Hematopoietic multipotent progenitor cell treated with erythropoietin and hydrocortisone succinate and interleukin-3 and kit ligand, for 15 days (in vitro differentiated cells): Measurements from ENCODE around the gene THOC5.
"Not testable (repeated sequence)": the region's sequence is repeated elsewhere in the genome, so short reads cannot be mapped to it uniquely, and the experiment has no call there.

Experiments used
- DNase-seq: peaks from one replicate; pipeline ENCODE4 v3.0.0-alpha.2; 2015; ENCODE audit warnings: low spot score

THOC5 gene

GRCh38 chr22:29509298-29509697 lies 44.3 kb downstream of the THOC5 start:
- DNase-seq: no peak

- DNase-seq: peak; percentile 61
Observed at GRCh38 chr22:29503811-29504372, 49.7 kb downstream of the THOC5 start.

DNA sequence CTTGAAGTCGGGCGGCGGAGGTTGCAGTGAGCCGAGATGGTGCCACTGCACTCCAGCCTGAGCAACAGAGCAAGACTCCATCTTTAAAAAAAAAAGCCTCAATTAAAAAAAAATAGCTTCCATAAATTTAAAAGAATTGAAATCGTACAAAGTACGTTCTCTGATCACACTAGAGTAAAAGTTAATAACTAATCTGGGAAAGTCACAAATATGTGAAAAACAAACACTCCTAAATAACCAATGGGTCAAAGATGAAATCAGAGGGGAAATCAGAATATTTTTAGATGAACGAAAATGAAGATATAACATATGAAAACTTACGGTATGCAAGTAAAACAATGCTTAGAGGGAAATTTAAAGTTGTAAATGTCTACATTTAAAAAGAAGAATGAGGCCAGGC lies 53.7 kb downstream of the THOC5 start:
- no peak for DNase-seq

- no peak for DNase-seq
Observed at GRCh38 chr22:29493636-29494035, 59.9 kb downstream of the THOC5 start.

DNA sequence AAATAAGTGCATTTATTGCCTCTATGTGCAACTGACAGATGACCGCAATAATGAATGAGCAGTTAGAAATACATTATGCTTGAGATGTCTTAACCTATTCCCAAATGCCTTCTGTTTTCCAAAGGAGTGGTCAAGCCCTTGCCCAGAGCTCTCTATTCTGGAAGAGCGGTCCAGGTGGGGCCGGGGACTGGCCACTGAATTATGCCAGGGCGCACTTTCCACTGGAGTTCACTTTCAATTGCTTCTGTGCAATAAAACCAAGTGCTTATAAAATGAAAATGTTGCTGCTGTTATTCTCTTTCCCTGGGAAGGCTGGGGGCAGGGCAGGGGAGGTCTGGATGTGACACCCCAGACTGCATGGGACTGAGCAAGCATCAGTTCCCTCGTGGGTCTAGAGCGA lies 62.5 kb downstream of the THOC5 start:
- no peak for DNase-seq

DNA sequence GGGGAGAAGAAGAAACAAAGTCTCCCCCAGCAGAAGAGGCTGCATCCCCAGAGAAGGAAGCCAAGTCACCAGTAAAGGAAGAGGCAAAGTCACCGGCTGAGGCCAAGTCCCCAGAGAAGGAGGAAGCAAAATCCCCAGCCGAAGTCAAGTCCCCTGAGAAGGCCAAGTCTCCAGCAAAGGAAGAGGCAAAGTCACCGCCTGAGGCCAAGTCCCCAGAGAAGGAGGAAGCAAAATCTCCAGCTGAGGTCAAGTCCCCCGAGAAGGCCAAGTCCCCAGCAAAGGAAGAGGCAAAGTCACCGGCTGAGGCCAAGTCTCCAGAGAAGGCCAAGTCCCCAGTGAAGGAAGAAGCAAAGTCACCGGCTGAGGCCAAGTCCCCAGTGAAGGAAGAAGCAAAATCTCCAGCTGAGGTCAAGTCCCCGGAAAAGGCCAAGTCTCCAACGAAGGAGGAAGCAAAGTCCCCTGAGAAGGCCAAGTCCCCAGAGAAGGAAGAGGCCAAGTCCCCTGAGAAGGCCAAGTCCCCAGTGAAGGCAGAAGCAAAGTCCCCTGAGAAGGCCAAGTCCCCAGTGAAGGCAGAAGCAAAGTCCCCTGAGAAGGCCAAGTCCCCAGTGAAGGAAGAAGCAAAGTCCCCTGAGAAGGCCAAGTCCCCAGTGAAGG lies 64.3 kb downstream of the THOC5 start:
- not testable (repeated sequence) for DNase-seq

DNA sequence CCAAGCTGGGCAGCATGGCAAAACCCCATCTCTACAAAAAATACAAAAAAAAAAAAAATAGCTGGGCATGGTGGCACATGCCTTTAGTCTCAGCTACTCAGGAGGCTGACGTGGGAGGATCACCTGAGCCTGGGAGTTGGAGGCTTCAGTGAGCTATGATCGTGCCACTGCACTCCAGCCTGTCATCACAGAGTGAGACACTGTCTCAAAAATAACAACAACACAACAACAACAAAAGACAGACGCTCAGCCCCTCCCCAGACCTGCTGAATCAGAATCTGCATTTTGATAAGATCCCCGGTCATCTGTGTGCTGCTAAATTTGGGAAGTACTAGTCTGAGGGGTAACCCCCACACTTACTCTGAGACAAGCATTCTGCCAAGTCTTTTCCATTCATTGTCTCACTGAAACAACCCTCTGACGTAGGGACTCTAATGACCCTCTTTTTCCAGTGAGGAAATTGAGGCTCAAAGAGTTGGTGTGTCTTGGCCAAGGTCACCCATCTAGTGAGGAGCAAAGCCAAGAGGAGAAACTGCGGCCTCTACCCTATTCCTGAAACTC lies 66.1 kb downstream of the THOC5 start:
- DNase-seq: no peak

GRCh38 chr22:29485448-29485847 lies 68.1 kb downstream of the THOC5 start:
- DNase-seq: no peak

DNA sequence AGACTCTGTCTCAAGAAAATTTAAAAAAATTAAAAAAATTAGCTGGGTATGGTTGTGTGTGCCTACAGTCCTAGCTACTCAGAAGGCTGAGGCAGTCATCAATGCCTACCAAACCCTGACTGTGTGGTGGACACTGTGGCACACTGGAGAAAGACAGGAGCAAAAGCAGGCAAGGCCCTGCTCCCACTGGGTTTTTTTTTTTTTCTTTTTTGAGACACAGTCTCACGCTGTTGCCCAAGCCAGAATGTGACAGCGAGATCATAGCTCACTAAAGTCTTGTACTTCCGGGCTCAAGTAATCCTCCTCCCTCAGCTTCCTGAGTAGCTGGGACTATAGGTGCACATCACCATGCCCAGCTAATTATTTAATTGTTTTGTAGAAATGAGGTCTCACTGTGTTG lies 68.9 kb downstream of the THOC5 start:
- DNase-seq: no peak

DNA sequence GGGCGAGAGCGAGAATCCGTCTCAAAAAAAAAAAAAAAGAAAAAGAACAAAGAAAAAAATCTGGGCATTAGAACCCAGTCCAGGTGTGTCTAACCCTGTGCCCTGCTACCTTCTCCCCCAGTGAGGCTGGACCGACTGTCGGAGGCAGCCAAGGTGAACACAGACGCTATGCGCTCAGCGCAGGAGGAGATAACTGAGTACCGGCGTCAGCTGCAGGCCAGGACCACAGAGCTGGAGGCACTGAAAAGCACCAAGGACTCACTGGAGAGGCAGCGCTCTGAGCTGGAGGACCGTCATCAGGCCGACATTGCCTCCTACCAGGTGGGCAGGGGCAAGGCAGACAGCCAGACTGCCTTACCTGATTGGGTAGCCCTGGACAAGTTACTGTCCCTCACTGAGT lies 70.3 kb downstream of the THOC5 start:
- DNase-seq: no peak

DNA sequence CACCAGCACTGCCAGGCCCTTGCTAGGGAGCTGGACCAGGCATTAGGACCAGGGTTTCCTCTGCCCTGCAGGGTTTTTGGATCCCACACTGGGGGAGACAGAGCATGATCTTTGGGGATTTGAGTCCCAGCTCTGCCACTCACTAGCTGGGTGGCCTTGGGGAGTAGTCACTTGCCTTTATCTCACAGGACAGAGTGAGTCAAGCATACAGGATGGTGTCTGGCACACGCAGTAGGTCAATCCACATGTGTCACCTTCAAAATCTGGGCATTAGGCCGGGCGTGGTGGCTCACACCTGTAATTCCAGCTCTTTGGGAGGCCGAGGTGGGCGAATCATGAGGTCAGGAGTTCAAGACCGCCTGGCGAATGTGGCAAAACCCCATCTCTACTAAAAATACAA lies 70.8 kb downstream of the THOC5 start:
- no peak for DNase-seq

DNA sequence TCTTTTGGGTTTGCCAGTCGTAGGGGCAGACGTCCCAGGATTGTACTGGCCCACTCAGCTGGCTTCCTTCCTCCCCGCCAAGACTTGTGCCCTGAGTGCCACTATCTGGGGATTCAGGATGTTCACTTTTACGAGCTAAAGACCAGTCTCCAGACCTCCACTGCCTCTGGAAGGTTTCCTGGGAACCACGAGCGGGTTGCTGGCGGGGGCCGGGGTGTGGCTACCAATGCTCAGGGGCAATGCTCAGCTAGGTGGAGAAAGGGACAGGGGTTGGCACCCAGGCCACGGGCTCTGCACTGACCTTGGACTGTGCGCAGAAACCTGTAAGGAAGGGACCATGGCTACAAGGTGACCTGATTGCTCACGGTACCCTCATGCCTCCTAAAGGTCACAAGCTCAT lies 71.3 kb downstream of the THOC5 start:
- no peak for DNase-seq

GRCh38 chr22:29481265-29482000 lies 72.1 kb downstream of the THOC5 start:
- DNase-seq: no peak

- no peak for DNase-seq
Observed at GRCh38 chr22:29480512-29481264, 72.9 kb downstream of the THOC5 start.

GRCh38 chr22:29480262-29480511 lies 73.4 kb downstream of the THOC5 start:
- DNase-seq: no peak

GRCh38 chr22:29479417-29480261 lies 73.9 kb downstream of the THOC5 start, which contains the start of gene NEFH:
NEFH (plus strand) TSS chr22:29480218; CDS start chr22:29480263, 45 bp downstream.
- DNase-seq: no peak

DNA sequence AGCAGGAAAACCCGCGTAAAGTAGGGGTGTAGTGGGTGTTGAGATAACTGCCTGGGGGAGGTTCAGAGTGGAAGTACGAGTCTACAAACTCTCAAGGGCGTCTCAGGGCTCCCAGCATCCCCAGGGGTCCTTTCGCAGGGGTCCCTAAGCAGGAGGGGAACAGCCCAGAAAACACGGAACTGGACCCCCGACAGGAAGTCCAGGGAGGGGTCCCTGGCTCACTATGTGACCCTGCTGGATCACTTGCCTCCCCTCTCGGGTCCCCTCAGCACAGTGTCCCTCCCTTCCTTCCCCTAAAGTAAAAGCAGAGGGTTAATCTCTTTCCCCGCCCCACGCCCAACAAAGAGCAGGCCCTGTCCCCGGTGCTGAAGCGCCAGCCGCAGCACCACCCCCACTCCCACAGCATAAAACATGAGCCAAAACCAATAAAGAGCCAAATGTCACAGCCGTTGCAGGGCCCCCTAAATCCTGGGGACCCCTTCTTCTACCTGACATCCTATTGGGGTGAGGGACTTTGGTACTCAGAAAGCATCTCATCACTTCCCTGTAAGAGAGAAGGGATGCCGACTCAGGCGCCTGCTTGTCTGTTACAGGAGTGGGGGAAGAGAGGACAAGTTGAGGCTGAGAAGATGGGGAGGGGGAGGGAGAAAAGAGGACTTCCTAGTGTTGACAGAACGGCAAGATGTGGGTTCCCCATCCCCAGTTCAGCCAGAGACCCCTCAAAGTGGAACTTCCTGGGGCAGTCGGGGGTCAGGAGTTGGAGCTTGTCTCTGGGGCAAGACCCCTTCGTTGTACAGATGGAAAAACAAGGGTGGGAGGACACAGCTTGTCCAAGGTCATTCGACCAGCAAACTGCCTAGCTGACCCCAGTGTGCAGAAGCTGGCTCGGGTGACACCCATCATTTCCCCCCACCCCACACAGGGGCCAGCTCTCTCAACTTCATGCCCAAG lies 75.0 kb downstream of the THOC5 start:
- no peak for DNase-seq

GRCh38 chr22:29477723-29478318 lies 75.7 kb downstream of the THOC5 start:
- no peak for DNase-seq

DNA sequence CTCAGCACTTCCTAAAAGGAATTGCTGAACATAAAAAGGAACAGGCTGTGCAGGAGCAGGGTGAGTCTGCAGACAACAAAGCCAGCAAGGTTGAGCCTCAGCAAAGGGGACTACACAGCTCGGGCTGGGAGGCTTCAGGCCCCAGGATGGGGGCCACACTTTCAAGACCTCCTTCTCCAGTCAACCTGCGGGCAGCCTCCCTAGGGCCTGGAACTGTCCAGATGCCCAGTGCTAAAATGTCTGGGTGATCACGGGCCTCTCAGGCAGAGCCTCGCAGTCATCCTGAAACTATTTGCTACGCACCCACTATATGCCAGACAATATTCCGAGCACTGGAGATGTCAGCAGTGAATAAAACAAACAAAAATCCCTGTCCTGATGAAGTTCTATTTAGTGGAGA lies 77.4 kb downstream of the THOC5 start:
- no peak for DNase-seq

- no peak for DNase-seq
Observed at GRCh38 chr22:29475550-29475949, 78.0 kb downstream of the THOC5 start.
